HepG2 (cell line): ENCODE measurements around the gene FAM193A. TPM values are rescaled to one million over a fixed set of nuclear protein-coding genes. Genes with fewer than 3 reads are reported as not detected.

ENCODE experiments used
- ATAC-seq: fragments of 200-7000 bp; cut with Tn5 transposase; 3 replicates; pipeline ENCODE4 v1.9.1; 2020; ENCODE audit warnings: mild to moderate bottlenecking, moderate library complexity
- BruUV-seq: library from RNA; stranded (reverse); fragments of 400-500 nt; replicated peaks from 2 replicates; lab custom pipeline; 2021; lab: Mats Ljungman, UMichigan
- CTCF ChIA-PET: fragments of 300-600 bp; formaldehyde crosslinking; extraction: SDS; loops from one replicate; lab custom pipeline; 2021; ENCODE audit warnings: low total read pairs, inconsistent platforms, low intra/inter-chr PET ratio; lab: Yijun Ruan, JAX
- POLR2A ChIA-PET: fragments of 350-600 bp; sonication (Branson Sonifier 250); formaldehyde crosslinking; loops from one replicate; lab custom pipeline; 2020; ENCODE audit warnings: antibody characterized with exemption, inconsistent platforms; lab: Yijun Ruan, JAX
- DNase-seq: peaks from one replicate; pipeline ENCODE4 v3.0.0-alpha.2; 2015; ENCODE audit warnings: low spot score
- FAIRE-seq: peaks from 3 replicates; lab custom pipeline; 2011; peaks lifted over from hg19 to GRCh38; lab: Jason Lieb, UNC
- H2AFZ ChIP-seq: one replicate; pipeline ENCODE4 v1.6.1; 2011; ENCODE audit warnings: low read length, inconsistent platforms
- H3K27ac ChIP-seq: fragments of 300-600 bp; 3 replicates; pipeline ENCODE4 v1.8.0; 2011; ENCODE audit warnings: mixed run types, mild to moderate bottlenecking, mixed read lengths, low read length, inconsistent platforms; ENCODE audit not compliant: insufficient read depth; ENCODE audit errors: extremely low read length
- H3K27me3 ChIP-seq, 2 experiments: fragments of 200-600 bp in 1 of 2; 2 replicates in 1 of 2; 3 replicates in 1 of 2; pipeline versions ENCODE4 v1.6.0 to v1.8.0; 2011; ENCODE audit warnings: low read length in 2 of 2, mild to moderate bottlenecking in 2 of 2, moderate library complexity in 2 of 2, inconsistent platforms in 1 of 2; ENCODE audit not compliant: insufficient read depth in 2 of 2, control insufficient read depth in 1 of 2
- H3K36me3 ChIP-seq, 2 experiments: fragments of 200-600 bp in 1 of 2; replicated peaks in 1 of 2; 2 replicates in 1 of 2; 3 replicates in 1 of 2; pipeline versions ENCODE4 v1.5.1 to v1.8.0; 2011; ENCODE audit warnings: low read length in 2 of 2, inconsistent platforms in 1 of 2; ENCODE audit not compliant: insufficient read depth in 2 of 2, control insufficient read depth in 1 of 2
- H3K4me1 ChIP-seq: 2 replicates; pipeline ENCODE4 v1.5.1; 2012; ENCODE audit warnings: low read length, inconsistent platforms; ENCODE audit not compliant: insufficient read depth
- H3K4me2 ChIP-seq: 2 replicates; pipeline ENCODE4 v1.6.0; 2011; ENCODE audit warnings: low read depth, low read length, inconsistent platforms
- H3K4me3 ChIP-seq, 3 experiments: fragments of 200-600 bp in 1 of 3; sonication (generic), shearing (Covaris generic) in 1 of 3; replicated peaks in 1 of 3; 2 replicates each; pipeline ENCODE4 v1.5.1; 2011 to 2016; ENCODE audit warnings: low read length in 3 of 3, inconsistent platforms in 2 of 3, low read depth in 2 of 3, mild to moderate bottlenecking in 2 of 3, control low read depth in 1 of 3, mixed read lengths in 1 of 3; ENCODE audit not compliant: insufficient read depth in 1 of 3
- H3K79me2 ChIP-seq: one replicate; pipeline ENCODE4 v1.6.1; 2011; ENCODE audit warnings: low read length, inconsistent platforms; ENCODE audit not compliant: insufficient read depth
- H3K9ac ChIP-seq: 2 replicates; pipeline ENCODE4 v1.6.0; 2011; ENCODE audit warnings: mild to moderate bottlenecking, low read depth, low read length, inconsistent platforms; ENCODE audit not compliant: insufficient read depth
- H3K9me3 ChIP-seq: 2 replicates; pipeline ENCODE4 v1.5.1; 2012; ENCODE audit warnings: mild to moderate bottlenecking, low read length
- H4K20me1 ChIP-seq: 2 replicates; pipeline ENCODE4 v1.6.0; 2011; ENCODE audit warnings: inconsistent platforms, mild to moderate bottlenecking, low read length, moderate library complexity; ENCODE audit not compliant: insufficient read depth
- BRCA1 ChIP-seq: sonication (generic); formaldehyde crosslinking; IDR thresholded peaks from 2 replicates; pipeline ENCODE4 v1.4.0; 2020; ENCODE audit warnings: missing genetic modification reagents
- CBX5 ChIP-seq: sonication (generic); formaldehyde crosslinking; IDR thresholded peaks from 2 replicates; pipeline ENCODE4 v1.4.0; 2020; ENCODE audit warnings: missing genetic modification reagents, borderline replicate concordance
- JUND ChIP-seq: sonication (generic); formaldehyde crosslinking; IDR thresholded peaks from 2 replicates; pipeline ENCODE4 v1.8.0; 2022; ENCODE audit warnings: mild to moderate bottlenecking, missing genetic modification reagents
- RBM22 ChIP-seq: fragments of 200-400 bp; formaldehyde crosslinking; optimal IDR thresholded peaks from 2 replicates; pipeline ENCODE3; 2017; ENCODE audit warnings: mild to moderate bottlenecking, low read length, moderate library complexity
- SOX6 ChIP-seq, 2 experiments: fragments of 450-650 bp in 1 of 2; sonication (generic) in 1 of 2; formaldehyde crosslinking in 1 of 2; IDR thresholded peaks; 2 replicates each; pipeline versions ENCODE4 v1.4.0 to v1.6.1; 2017 to 2020; ENCODE audit warnings: antibody characterized with exemption in 1 of 2, mild to moderate bottlenecking in 1 of 2, missing genetic modification reagents in 1 of 2
- TARDBP ChIP-seq: sonication (generic); formaldehyde crosslinking; IDR thresholded peaks from 2 replicates; pipeline ENCODE4 v1.8.0; 2022; ENCODE audit warnings: mild to moderate bottlenecking, missing genetic modification reagents
- ZNF331 ChIP-seq: sonication (generic); formaldehyde crosslinking; IDR thresholded peaks from 2 replicates; pipeline ENCODE4 v1.4.0; 2020; ENCODE audit warnings: missing genetic modification reagents
- ZNF556 ChIP-seq: sonication (generic); formaldehyde crosslinking; IDR thresholded peaks from 2 replicates; pipeline ENCODE4 v1.4.0; 2020; ENCODE audit warnings: mild to moderate bottlenecking, missing genetic modification reagents, borderline replicate concordance
- ZSCAN29 ChIP-seq: sonication (generic); formaldehyde crosslinking; conservative IDR thresholded peaks from 2 replicates; pipeline ENCODE4 v1.4.0; 2020; ENCODE audit warnings: mild to moderate bottlenecking, missing genetic modification reagents
- WGBS: methylation state at CpG from one replicate; pipeline ENCODE4 v1.1.6; 2017; ENCODE audit warnings: low lambda C conversion rate; 5-methylcytosine and 5-hydroxymethylcytosine counted together
- in situ Hi-C: cut with HindIII; loops from 2 replicates; pipeline ENCODE4 v1.10.0; 2017; ENCODE audit warnings: low pct_unique_long_range_greater_than_20kb; ENCODE audit not compliant: extremely low pct_ligation_motif_present
- intact Hi-C: fragments of 100-400 bp; cut with micrococcal nuclease; formaldehyde crosslinking; loops from one replicate; pipeline ENCODE4 v1.10.0; 2022; ENCODE audit not compliant: unreplicated experiment
- polyA plus RNA-seq, 8 experiments: library from polyadenylated mRNA; depleted of rRNA in 3 of 8; stranded (reverse) in 7 of 8; unstranded in 1 of 8; fragments of >200 nt; fragmentation: Illumina TruSeq in 4 of 8; extraction: Trizol in 4 of 8; gene quantifications; 2 replicates each; pipeline versions ENCODE4 v1.2.1 to v1.2.3, GENCODE V29; 2011 to 2016; ENCODE audit warnings: low read depth in 4 of 8, missing spikeins in 1 of 8, mixed read lengths in 1 of 8; ENCODE audit not compliant: insufficient read depth in 1 of 8
- total RNA-seq, 5 experiments: library from RNA; depleted of rRNA; stranded (reverse); fragments of >200 nt; fragmentation: Illumina TruSeq; extraction: Trizol; gene quantifications; 2 replicates each; pipeline ENCODE4 v1.2.3, GENCODE V29; 2016; ENCODE audit warnings: low read depth in 1 of 5

Gene FAM193A
- total and polyA plus RNA-seq, 2 of the 13 experiments (the other 11 are each of a cell fraction or from before 2014, with no cell fraction given) = 5.7 to 8.7 TPM

GRCh38 chr4:2733001-2733843 lies 196.8 kb downstream of the FAM193A start (continued):
- peak; percentile 23; the same call in 1 of the 2 replicates for TF ChIP-seq JUND (CRISPR knock-in tag)
- no peak for TF ChIP-seq BRCA1 (CRISPR knock-in tag)
- TF ChIP-seq ZNF331 (CRISPR knock-in tag) = peak; percentile 83
- peak; percentile 42 for TF ChIP-seq TARDBP
- TF ChIP-seq ZNF556 (CRISPR knock-in tag) = 0 out of 2 replicates have a peak, but pooled peaks have one; percentile 17
- 0 out of 2 replicates have a peak, but pooled peaks have one; percentile 31 for TF ChIP-seq ZSCAN29 (CRISPR knock-in tag)
- no peak for TF ChIP-seq SOX6 (IDR thresholded peaks at IDR 0.05)
- TF ChIP-seq SOX6 (CRISPR knock-in tag; IDR thresholded peaks at IDR 0.05) = peak; percentile 83

GRCh38 chr4:2733844-2734574 lies 197.6 kb downstream of the FAM193A start:
- POLR2A ChIA-PET = interaction anchor here (1.0 to 1.1 kb wide), 2 partner anchors 60 to 67 kb away, joined by 3 to 4 read pairs; no protein-coding TSS in a partner anchor
- peak; percentile 76 for TF ChIP-seq RBM22
- TF ChIP-seq CBX5 (CRISPR knock-in tag) = no peak
- no peak overlapping the region for H3K4me3 ChIP-seq
- peak overlapping the region; percentile 18; the same call in 1 of the 2 replicates for H3K9ac ChIP-seq
- CTCF ChIA-PET = no interaction called here
- peak overlapping the region; percentile 53 for H3K27ac ChIP-seq
- no peaks in the 10 kb centered on the region for H3K27me3 ChIP-seq
- H3K4me2 ChIP-seq = no peak overlapping the region; the same call in 1 of the 2 replicates
- 98% methylated on average over 2 of the region's 2 CpGs for WGBS
- no peak for DNase-seq
- H3K4me1 ChIP-seq = peaks cover 17% of the 10 kb centered on the region
- in situ Hi-C loops (no loop called here), intact Hi-C loops (loop anchor here (2.0 kb wide), 1 partner anchor 57 kb away; no protein-coding TSS in a partner anchor)
- no peak overlapping the region for H2AFZ ChIP-seq
- H4K20me1 ChIP-seq = no peaks in the 10 kb centered on the region
- peaks cover 8 to 20% of the 10 kb centered on the region in 2 experiments; a peak in 4 of 5 replicates for H3K36me3 ChIP-seq
- no TSS peak for BruUV-seq
- no peak for ATAC-seq
- no peaks in the 10 kb centered on the region for H3K9me3 ChIP-seq
- FAIRE-seq = no peak
- no peaks in the 10 kb centered on the region for H3K79me2 ChIP-seq
